GM23338 (cell line): ENCODE data around the gene MLKL. TPM values are rescaled to one million over a fixed set of nuclear protein-coding genes. Genes with fewer than 3 reads are reported as not detected.
"Not testable (repeated sequence)": the region's sequence is repeated elsewhere in the genome, so short reads cannot be mapped to it uniquely, and the experiment has no call there.

Source experiments
- ATAC-seq: fragments of 200-7000 bp; cut with Tn5 transposase; 3 replicates; pipeline ENCODE4 v1.9.1; 2020
- DNase-seq: peaks from one replicate; pipeline ENCODE4 v3.0.0-alpha.2; 2015; ENCODE audit warnings: low spot score
- H2AFZ ChIP-seq: fragments of 200-600 bp; sonication (generic); 2 replicates; pipeline ENCODE4 v1.8.0; 2016; ENCODE audit warnings: antibody characterized with exemption, mild to moderate bottlenecking, moderate library complexity
- H3F3A ChIP-seq: fragments of 200-600 bp; sonication (generic); replicated peaks from 2 replicates; pipeline ENCODE4 v1.8.0; 2017; ENCODE audit warnings: antibody characterized with exemption, mixed run types, low read depth
- H3K27ac ChIP-seq: fragments of 200-600 bp; sonication (generic); 2 replicates; pipeline ENCODE4 v1.6.1; 2016; ENCODE audit warnings: low read depth
- H3K27me3 ChIP-seq: fragments of 200-600 bp; sonication (generic); 2 replicates; pipeline ENCODE4 v1.8.0; 2016; ENCODE audit warnings: mild to moderate bottlenecking, mixed run types, moderate library complexity; ENCODE audit not compliant: insufficient read depth
- H3K36me3 ChIP-seq: fragments of 200-600 bp; sonication (generic); 2 replicates; pipeline ENCODE4 v1.8.0; 2016; ENCODE audit warnings: mild to moderate bottlenecking; ENCODE audit not compliant: insufficient read depth
- H3K4me1 ChIP-seq: fragments of 200-600 bp; sonication (generic); 2 replicates; pipeline ENCODE4 v1.8.0; 2016; ENCODE audit warnings: mild to moderate bottlenecking, moderate library complexity; ENCODE audit not compliant: insufficient read depth
- H3K4me2 ChIP-seq: fragments of 200-600 bp; sonication (generic); 2 replicates; pipeline ENCODE4 v1.7.1; 2017; ENCODE audit warnings: mixed run types
- H3K4me3 ChIP-seq: fragments of 200-600 bp; sonication (generic); 2 replicates; pipeline ENCODE4 v1.6.1; 2016; ENCODE audit warnings: mixed run types
- H3K79me2 ChIP-seq: fragments of 200-600 bp; sonication (generic); replicated peaks from 2 replicates; pipeline ENCODE4 v1.8.0; 2017; ENCODE audit warnings: mild to moderate bottlenecking; ENCODE audit not compliant: insufficient read depth
- H3K9me2 ChIP-seq: fragments of 200-600 bp; sonication (generic); 2 replicates; pipeline ENCODE4 v1.8.0; 2017; ENCODE audit not compliant: insufficient read depth
- H4K20me1 ChIP-seq: fragments of 200-600 bp; sonication (generic); replicated peaks from 2 replicates; pipeline ENCODE4 v1.8.0; 2017; ENCODE audit warnings: mild to moderate bottlenecking; ENCODE audit not compliant: insufficient read depth
- H3K27ac Mint-ChIP-seq: 2 replicates; pipeline ENCODE4 v1.8.0; 2020; ENCODE audit warnings: inconsistent platforms, mild to moderate bottlenecking, moderate library complexity, mixed read lengths
- H3K27me3 Mint-ChIP-seq: 3 replicates; pipeline ENCODE4 v1.8.0; 2022; ENCODE audit warnings: low read depth, mild to moderate bottlenecking, moderate library complexity, mixed read lengths, inconsistent platforms; ENCODE audit not compliant: insufficient read depth, poor library complexity
- H3K36me3 Mint-ChIP-seq: 3 replicates; pipeline ENCODE4 v1.8.0; 2021; ENCODE audit warnings: low read depth, mild to moderate bottlenecking, inconsistent platforms, moderate library complexity, mixed read lengths
- H3K4me1 Mint-ChIP-seq: 3 replicates; pipeline ENCODE4 v1.8.0; 2020; ENCODE audit warnings: mild to moderate bottlenecking, inconsistent platforms, mixed read lengths
- H3K4me3 Mint-ChIP-seq: 3 replicates; pipeline ENCODE4 v1.8.0; 2021; ENCODE audit warnings: moderate library complexity, mild to moderate bottlenecking, inconsistent platforms, mixed read lengths
- H3K9me3 Mint-ChIP-seq: 3 replicates; pipeline ENCODE4 v1.8.0; 2020; ENCODE audit warnings: moderate library complexity, mild to moderate bottlenecking, inconsistent platforms, mixed read lengths
- EZH2 ChIP-seq: fragments of 200-600 bp; sonication (generic); IDR thresholded peaks from one replicate; pipeline ENCODE4 v1.8.0; 2017; ENCODE audit warnings: antibody characterized with exemption, mild to moderate bottlenecking, low read depth; ENCODE audit not compliant: unreplicated experiment
- EZH2phosphoT487 ChIP-seq: fragments of 200-600 bp; sonication (generic); IDR thresholded peaks from one replicate; pipeline ENCODE4 v1.8.1; 2018; ENCODE audit warnings: antibody characterized with exemption; ENCODE audit not compliant: unreplicated experiment
- JUNB ChIP-seq: IDR thresholded peaks from one replicate; pipeline ENCODE4 v1.6.1; 2016; ENCODE audit warnings: antibody characterized with exemption; ENCODE audit not compliant: unreplicated experiment
- NANOG ChIP-seq: IDR thresholded peaks from 2 replicates; pipeline ENCODE4 v1.6.1; 2016; ENCODE audit warnings: antibody characterized with exemption, borderline replicate concordance
- STAT1 ChIP-seq: IDR thresholded peaks from one replicate; pipeline ENCODE4 v1.6.1; 2016; ENCODE audit warnings: antibody characterized with exemption; ENCODE audit not compliant: unreplicated experiment
- ZNF331 ChIP-seq: fragments of 250-450 bp; sonication (Bioruptor Pico); IDR thresholded peaks from 2 replicates; pipeline ENCODE4 v1.5.0; 2020; ENCODE audit warnings: low read depth, mild to moderate bottlenecking, moderate library complexity
- polyA plus RNA-seq: library from polyadenylated mRNA; unstranded; fragments of >200 nt; fragmentation: Nextera tagmentation; extraction: Ambion mirVana; gene quantifications from 2 replicates; pipeline ENCODE4 v1.2.1, GENCODE V29; 2016
- total RNA-seq: library from RNA; depleted of rRNA; stranded (reverse); fragments of >200 nt; shearing (Covaris generic); gene quantifications from 2 replicates; pipeline ENCODE4 v1.2.3, GENCODE V29; 2014
- TF ChIP-seq, protein P1 (sequence below): IDR thresholded peaks from one replicate; pipeline ENCODE4 v1.6.1; 2018; ENCODE audit warnings: antibody characterized with exemption; ENCODE audit not compliant: unreplicated experiment
- TF ChIP-seq, protein P2 (sequence below): fragments of 250-450 bp; sonication (Bioruptor Pico); IDR thresholded peaks from 2 replicates; pipeline ENCODE4 v1.5.0; 2020; ENCODE audit warnings: mild to moderate bottlenecking, moderate library complexity

The MLKL gene
- total and polyA plus RNA-seq, 2 experiments from 2014 or later = 5.1 to 9.7 TPM

DNA sequence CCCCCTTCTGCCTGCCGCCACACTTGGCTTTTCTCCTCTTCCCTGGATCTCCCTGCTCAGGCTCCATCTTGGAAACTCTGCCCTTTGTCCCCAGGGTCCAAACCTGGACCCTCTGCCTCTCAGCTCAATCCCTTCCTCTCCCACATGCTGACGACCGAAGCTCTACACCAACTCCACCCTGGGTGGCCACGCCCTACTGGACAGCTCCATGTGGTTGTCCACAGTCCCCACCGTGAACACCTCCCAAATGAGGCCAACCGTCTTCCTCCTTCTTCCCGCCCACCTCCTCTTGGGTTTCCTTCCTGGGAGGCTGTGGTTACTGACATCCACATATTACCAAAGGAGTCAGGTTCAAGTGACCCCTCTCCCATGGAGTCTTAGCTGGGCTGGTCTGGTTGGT lies 22.6 kb upstream of the MLKL start (continued):
- TF ChIP-seq, protein P1, sequence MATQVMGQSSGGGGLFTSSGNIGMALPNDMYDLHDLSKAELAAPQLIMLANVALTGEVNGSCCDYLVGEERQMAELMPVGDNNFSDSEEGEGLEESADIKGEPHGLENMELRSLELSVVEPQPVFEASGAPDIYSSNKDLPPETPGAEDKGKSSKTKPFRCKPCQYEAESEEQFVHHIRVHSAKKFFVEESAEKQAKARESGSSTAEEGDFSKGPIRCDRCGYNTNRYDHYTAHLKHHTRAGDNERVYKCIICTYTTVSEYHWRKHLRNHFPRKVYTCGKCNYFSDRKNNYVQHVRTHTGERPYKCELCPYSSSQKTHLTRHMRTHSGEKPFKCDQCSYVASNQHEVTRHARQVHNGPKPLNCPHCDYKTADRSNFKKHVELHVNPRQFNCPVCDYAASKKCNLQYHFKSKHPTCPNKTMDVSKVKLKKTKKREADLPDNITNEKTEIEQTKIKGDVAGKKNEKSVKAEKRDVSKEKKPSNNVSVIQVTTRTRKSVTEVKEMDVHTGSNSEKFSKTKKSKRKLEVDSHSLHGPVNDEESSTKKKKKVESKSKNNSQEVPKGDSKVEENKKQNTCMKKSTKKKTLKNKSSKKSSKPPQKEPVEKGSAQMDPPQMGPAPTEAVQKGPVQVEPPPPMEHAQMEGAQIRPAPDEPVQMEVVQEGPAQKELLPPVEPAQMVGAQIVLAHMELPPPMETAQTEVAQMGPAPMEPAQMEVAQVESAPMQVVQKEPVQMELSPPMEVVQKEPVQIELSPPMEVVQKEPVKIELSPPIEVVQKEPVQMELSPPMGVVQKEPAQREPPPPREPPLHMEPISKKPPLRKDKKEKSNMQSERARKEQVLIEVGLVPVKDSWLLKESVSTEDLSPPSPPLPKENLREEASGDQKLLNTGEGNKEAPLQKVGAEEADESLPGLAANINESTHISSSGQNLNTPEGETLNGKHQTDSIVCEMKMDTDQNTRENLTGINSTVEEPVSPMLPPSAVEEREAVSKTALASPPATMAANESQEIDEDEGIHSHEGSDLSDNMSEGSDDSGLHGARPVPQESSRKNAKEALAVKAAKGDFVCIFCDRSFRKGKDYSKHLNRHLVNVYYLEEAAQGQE = no peak
- TF ChIP-seq EZH2phosphoT487 (no peak), ZNF331 (no peak), EZH2 (no peak), STAT1 (no peak)

DNA sequence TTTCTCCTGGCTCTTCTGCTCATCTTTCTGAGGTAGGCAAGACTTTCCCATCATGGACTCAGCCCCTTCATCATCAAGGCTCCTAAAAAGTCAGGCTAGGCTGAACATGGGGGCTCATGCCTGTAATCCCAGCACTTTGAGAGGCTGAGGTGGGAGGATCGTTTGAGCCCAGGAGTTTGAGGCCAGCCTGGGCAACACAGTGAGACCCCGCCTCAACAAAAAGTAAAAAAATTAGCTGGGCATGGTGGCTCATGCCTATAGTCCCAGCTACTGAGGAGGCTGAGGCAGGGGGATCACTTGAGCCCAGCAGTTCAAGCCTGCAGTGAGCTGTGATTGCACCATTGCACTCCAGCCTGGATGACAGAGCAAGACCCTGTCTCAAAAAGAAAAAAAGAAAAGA lies 21.5 kb upstream of the MLKL start:
- H3K27me3 ChIP-seq, H3K79me2 ChIP-seq, DNase-seq, H3K36me3 Mint-ChIP-seq, H3K27ac Mint-ChIP-seq, H3K4me2 ChIP-seq, H3K4me1 Mint-ChIP-seq, H3F3A ChIP-seq, H3K4me3 Mint-ChIP-seq, H3K36me3 ChIP-seq, H3K9me2 ChIP-seq, H3K4me1 ChIP-seq, ATAC-seq, H4K20me1 ChIP-seq, H3K4me3 ChIP-seq, H3K27ac ChIP-seq, H2AFZ ChIP-seq: not testable (repeated sequence)
- Mint-ChIP-seq H3K9me3 (peaks cover 10% of the 10 kb centered on the region), H3K27me3 (peaks cover 12% of the 10 kb centered on the region)

DNA sequence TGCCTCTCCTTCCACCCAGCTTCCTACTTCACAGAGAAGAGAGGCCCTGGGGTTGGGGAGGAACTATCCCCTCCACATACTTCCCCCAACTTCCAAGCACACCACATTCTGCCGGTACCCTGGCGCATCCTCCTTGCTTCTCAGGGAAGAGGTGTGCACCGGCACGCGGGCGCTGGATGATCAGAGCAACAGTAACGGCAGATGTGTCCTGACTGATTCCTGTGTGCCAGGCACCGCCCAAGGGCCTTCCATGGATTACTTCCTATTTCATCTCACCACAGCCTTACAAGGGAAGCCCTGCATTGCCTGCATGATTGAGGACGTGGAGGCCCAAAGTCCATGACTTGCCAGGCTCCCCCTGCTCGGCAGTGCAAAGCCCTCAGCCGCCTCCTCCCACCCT lies 21.1 kb upstream of the MLKL start:
- Histone ChIP-seq H3K4me2 (no peak overlapping the region), H3K4me3 (no peak overlapping the region), H3K4me1 (peaks cover 4% of the 10 kb centered on the region; the same call in 1 of the 2 replicates), H3K79me2 (no peaks in the 10 kb centered on the region), H4K20me1 (no peaks in the 10 kb centered on the region), H3K36me3 (no peaks in the 10 kb centered on the region), H3K9me2 (no peaks in the 10 kb centered on the region), H2AFZ (no peak overlapping the region), H3K27me3 (no peaks in the 10 kb centered on the region), H3F3A (no peaks in the 10 kb centered on the region), H3K27ac (no peak overlapping the region)
- Mint-ChIP-seq H3K4me1 (peaks cover 5% of the 10 kb centered on the region), H3K36me3 (peaks cover 3% of the 10 kb centered on the region; the same call in 1 of the 3 replicates), H3K27ac (no peak overlapping the region), H3K27me3 (peaks cover 10% of the 10 kb centered on the region), H3K9me3 (peaks cover 6% of the 10 kb centered on the region), H3K4me3 (no peak overlapping the region)
- ATAC-seq = no peak
- no peak for DNase-seq
- TF ChIP-seq NANOG (no peak), STAT1 (no peak), JUNB (no peak)
- TF ChIP-seq, protein P2, sequence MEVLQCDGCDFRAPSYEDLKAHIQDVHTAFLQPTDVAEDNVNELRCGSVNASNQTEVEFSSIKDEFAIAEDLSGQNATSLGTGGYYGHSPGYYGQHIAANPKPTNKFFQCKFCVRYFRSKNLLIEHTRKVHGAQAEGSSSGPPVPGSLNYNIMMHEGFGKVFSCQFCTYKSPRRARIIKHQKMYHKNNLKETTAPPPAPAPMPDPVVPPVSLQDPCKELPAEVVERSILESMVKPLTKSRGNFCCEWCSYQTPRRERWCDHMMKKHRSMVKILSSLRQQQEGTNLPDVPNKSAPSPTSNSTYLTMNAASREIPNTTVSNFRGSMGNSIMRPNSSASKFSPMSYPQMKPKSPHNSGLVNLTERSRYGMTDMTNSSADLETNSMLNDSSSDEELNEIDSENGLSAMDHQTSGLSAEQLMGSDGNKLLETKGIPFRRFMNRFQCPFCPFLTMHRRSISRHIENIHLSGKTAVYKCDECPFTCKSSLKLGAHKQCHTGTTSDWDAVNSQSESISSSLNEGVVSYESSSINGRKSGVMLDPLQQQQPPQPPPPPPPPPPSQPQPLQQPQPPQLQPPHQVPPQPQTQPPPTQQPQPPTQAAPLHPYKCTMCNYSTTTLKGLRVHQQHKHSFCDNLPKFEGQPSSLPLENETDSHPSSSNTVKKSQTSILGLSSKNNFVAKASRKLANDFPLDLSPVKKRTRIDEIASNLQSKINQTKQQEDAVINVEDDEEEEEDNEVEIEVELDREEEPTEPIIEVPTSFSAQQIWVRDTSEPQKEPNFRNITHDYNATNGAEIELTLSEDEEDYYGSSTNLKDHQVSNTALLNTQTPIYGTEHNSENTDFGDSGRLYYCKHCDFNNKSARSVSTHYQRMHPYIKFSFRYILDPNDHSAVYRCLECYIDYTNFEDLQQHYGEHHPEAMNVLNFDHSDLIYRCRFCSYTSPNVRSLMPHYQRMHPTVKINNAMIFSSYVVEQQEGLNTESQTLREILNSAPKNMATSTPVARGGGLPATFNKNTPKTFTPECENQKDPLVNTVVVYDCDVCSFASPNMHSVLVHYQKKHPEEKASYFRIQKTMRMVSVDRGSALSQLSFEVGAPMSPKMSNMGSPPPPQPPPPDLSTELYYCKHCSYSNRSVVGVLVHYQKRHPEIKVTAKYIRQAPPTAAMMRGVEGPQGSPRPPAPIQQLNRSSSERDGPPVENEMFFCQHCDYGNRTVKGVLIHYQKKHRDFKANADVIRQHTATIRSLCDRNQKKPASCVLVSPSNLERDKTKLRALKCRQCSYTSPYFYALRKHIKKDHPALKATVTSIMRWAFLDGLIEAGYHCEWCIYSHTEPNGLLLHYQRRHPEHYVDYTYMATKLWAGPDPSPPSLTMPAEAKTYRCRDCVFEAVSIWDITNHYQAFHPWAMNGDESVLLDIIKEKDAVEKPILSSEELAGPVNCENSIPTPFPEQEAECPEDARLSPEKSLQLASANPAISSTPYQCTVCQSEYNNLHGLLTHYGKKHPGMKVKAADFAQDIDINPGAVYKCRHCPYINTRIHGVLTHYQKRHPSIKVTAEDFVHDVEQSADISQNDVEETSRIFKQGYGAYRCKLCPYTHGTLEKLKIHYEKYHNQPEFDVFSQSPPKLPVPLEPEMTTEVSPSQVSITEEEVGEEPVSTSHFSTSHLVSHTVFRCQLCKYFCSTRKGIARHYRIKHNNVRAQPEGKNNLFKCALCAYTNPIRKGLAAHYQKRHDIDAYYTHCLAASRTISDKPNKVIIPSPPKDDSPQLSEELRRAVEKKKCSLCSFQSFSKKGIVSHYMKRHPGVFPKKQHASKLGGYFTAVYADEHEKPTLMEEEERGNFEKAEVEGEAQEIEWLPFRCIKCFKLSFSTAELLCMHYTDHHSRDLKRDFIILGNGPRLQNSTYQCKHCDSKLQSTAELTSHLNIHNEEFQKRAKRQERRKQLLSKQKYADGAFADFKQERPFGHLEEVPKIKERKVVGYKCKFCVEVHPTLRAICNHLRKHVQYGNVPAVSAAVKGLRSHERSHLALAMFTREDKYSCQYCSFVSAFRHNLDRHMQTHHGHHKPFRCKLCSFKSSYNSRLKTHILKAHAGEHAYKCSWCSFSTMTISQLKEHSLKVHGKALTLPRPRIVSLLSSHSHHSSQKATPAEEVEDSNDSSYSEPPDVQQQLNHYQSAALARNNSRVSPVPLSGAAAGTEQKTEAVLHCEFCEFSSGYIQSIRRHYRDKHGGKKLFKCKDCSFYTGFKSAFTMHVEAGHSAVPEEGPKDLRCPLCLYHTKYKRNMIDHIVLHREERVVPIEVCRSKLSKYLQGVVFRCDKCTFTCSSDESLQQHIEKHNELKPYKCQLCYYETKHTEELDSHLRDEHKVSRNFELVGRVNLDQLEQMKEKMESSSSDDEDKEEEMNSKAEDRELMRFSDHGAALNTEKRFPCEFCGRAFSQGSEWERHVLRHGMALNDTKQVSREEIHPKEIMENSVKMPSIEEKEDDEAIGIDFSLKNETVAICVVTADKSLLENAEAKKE (CRISPR knock-in tag) = no peak
